GM21526 (cell line): ENCODE data around the gene LCN6.
"Not testable (repeated sequence)": the region's sequence is repeated elsewhere in the genome, so short reads cannot be mapped to it uniquely, and the experiment has no call there.

Source experiments
- ATAC-seq: cut with Tn5 transposase; IDR thresholded peaks from one replicate; pipeline ENCODE4 v1.9.1; 2021; ENCODE audit warnings: moderate library complexity; ENCODE audit not compliant: unreplicated experiment, low FRiP score

LCN6 gene

DNA sequence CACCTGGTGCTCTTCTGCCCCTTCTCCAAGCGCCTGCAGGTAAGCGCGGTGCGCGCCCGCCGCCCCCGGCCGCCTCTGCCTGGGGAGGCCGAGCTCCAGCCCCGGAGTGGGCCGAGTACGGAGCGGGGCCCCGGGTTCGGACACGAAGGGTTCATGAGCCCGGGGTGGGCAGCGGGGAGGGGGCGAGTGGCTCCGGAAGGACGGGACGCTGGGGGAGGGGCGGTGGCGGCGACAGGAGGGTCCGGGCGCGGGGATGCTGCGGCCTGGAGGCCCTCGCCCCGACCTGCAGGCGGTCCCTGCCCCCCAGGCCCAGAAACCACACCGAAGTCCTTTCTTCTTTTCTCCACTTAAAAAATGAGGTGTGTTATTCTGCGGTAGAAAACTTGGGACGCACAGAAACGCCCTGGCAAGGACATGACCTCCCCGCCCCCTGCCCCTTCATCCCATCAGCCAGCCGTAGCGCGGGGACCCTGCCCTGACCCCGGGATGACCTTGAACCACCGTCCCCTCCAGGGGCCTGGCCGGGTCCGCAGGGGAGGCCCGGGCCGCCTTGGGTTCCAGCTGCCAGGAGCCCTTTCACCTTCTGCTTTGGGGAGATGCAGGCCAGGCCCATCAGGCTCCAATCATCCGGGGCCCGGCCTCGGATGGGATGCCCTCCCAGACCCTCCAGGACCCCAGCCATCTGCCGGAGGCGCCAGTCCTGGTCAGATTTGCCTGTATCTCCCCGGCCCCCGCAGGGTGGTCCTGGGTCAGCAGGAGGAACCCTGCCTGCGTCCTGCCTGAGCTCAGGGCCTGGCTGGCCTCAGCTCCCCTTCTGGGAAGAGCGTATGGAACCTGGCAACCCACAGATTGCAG is 35.4 kb downstream of the LCN6 start:
- no peak for ATAC-seq

DNA sequence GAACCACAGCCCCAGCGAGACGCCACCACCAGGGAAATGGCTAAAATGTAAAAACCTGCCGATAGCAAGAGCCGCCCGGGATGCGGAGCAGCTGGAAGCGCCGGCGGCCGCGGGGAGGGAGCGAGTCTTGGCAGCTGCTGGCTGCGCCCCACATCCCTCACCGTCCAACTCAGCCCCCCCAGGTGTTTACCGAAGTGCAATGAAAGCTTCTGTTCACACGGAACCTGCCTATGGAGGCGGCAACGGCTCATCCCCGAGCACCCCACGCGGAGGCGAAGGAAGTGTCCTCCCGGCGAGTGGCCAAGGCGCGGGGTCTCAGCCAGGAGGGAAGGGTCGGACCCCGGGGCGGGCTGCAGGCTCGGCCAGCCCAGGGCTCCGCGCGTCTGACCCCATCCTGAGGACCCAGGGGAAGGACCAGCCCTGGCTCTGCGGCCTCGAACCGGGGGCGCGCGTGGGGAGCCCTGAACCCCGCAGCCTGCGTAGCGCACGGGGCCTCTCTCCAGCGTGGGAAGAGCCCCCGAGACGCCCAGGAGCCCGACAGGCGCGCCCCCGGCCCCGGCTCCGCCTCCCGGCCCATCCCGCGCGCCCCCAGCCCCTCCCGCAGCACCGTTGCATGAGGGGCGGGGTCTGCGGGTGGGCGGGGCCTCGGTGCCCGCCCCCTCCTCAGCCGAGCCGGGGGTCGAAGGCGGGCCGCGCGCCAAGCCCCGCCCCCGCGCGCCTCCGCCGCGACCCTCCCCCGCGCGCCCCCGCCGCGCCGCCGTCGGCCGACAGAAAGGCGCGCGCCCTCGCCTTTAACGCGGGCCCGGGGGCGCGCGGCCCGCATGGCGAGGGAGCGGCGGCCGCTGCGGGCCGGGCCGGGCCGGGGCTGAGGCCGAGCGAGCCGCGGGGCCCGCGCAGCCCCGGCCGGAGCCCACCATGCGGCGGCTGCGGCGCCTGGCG is 36.3 kb downstream of the LCN6 start, which contains the start of gene DIPK1B:
Gene DIPK1B, plus strand, starts transcription at position 822 of the 939 bp plus-strand sequence. Its CDS starts 94 bp downstream, at position 916.
- ATAC-seq = no peak

DNA sequence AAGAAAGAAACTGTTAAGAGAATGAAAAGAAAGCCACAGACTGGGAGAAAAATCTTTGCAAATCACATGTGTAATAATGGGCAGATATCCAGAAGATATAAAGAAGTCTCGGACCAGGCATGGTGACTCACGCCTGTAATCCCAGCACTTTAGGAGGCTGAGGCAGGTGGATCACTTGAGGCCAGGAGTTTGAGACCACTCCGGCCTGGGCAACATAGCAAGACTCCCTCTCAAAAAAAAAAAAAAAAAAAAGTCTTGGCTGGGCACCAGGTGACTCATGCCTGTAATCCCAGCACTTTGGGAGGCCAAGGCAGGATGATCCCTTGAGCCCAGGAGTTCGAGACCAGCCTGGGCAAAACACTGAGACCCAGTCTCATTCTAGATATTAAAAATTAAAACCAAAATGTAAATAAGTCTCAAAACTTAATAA is 37.1 kb downstream of the LCN6 start:
- ATAC-seq = not testable (repeated sequence)

DNA sequence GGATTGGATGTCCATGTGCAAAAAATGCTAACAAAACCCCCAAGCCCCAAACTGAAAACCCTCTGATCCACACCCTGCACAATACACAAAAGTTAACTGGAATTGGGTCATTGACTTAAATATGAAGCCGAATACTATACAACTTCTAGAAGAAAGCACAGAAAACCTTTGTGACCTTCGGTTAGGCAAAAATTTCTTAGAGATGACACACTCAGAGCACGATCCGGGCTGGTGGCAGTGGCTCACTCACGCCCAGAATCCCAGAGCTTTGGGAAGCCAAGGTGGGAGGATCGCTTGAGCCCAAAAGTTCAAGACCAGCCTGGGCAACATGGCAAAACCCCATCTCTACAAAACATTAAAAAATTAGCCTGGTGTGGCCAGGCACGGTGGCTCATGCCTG is 37.8 kb downstream of the LCN6 start:
- ATAC-seq = no peak

DNA sequence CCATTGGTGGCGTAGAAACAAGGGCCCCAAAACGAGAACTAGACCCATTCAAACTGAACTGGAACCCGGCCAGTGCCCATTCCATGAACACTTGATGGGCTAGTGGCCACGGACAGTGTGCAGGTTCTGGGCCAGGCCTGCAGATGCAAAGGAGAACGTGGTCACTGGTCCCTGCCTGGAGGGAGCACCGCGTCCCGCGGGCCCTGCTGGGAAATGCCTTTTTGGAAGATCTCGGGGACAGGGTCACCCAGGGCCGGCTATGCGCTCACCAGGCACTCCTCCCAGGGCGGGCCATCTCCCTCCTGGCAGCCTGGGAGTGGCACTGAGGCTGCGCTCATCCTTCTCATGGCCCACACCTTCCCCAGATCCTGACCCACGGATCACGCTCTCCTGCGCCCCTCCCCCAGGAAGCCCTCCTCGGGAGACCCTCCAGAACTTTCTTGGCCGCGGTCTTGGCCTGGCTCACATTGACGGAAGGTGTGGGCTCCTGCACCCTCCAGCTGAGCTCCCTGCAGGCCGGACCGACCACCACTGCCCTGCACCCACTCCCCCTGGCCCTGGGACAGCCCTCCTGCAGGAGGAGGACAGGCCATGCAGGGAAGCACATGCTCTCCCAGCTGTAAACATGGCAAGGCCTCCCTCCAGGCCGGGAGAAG is 38.7 kb downstream of the LCN6 start:
- ATAC-seq = no peak

DNA sequence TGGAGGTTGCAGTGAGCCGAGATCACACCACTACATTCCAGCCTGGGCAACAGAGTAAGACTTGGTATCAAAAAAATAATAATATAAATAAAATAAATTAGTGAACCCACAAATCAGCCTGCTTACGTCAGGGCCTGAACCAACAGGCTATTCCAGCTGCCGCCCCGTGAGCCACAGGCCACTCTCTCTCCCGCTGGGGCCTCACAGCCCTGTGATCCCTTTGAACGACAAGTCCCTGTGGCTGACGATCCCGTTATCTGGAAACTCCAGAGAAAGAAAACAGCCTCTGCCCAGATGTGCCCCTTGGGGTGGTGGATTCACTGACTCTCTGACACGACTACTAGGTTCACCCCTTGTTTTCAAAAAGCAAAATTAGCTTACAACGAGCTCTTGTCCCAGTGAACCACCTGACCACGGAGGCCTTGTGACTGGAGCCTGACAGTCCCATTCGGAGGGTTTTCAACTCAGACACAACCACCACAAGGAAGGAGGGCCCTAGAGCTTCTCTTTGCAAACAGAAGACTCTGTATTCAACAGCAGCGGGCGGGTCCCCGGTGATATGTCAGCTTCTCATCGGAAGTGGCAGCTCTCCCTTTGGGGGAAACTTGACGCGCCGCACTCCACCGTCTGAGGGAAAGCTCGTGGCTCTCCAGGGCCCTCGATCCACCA is 40.3 kb downstream of the LCN6 start:
- ATAC-seq = no peak

DNA sequence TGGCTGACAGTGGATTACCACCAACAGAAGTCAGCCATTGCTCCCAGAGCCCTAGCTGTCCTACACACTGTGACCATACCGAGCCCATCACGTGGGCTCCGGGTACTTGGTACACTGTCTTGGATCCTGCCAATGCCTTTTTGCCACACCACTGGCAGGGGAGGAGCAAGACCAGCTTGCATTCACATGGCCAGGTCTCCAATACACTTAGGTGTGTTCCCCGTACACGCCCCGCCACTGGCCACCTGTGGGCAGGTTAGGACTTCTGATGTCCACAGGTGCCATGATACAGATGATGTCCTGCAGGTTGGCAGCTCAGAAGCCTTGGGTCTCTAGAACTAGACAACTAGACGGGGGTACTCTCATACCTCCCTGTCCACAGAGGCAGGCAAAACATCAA is 41.3 kb downstream of the LCN6 start:
- no peak for ATAC-seq

DNA sequence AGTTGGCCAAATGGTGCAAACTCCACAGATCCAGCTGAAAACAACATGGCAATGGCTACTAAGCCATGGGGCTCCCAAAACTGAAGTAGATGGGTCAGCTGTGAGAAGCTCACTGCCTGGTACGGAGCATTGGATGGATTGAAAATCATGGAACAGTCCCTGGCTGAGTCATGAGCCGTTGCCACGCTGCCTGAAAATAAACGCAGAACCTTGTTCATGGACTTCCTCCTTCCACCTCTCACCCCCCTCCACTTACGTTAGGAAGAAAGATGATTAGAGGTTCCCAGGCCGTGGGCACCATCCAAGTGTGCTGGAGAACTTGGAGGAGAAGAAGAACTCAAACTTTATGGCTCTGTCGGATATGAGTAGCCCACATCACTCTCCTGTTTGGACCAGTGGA is 42.8 kb downstream of the LCN6 start:
- no peak for ATAC-seq

DNA sequence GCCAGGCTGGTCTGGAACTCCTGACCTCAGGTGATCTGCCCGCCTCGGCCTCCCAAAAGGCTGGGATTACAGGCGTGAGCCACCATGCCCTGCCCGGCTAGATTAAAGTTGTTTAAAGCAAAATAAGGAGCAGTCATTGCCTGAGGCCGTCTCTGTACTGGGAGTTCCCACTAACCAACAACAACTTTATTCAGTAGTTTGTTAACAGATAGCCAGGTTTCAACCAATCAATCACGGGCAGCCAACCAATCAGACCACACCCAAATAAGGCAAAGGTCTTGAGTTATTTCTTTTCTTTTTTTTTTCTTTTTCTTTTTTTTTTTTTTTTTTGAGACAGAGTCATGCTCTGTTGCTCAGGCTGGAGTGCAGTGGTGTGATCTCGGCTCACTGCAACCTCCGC is 43.6 kb downstream of the LCN6 start:
- ATAC-seq = not testable (repeated sequence)

DNA sequence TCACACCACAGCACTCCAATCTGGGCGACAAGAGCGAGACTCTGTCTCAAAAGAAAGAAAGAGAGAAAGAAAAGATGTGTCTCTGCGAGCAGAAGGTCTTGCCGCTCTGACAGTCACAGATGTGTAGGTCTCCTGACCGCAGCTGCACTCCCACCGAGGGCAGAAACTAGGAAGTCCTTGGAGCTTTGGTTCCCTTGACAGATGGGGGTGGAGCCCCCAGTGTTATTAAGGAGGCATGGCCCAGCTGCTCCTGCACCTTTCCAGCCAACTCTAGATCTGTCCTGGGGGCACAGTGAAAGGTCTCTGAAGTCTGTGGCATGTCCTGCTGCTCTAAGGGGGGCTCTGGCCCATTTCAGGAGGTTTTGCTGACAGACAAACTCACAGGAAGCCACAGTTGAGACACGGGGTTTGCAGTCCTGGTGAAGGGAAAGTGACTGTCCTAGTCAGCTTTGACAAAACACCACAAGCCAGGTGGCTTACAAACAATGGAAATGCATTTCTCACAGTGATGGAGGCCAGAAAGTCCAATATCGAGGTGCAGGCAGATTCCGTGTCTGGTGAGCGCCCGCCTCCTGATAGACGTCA is 45.0 kb downstream of the LCN6 start:
- no peak for ATAC-seq

DNA sequence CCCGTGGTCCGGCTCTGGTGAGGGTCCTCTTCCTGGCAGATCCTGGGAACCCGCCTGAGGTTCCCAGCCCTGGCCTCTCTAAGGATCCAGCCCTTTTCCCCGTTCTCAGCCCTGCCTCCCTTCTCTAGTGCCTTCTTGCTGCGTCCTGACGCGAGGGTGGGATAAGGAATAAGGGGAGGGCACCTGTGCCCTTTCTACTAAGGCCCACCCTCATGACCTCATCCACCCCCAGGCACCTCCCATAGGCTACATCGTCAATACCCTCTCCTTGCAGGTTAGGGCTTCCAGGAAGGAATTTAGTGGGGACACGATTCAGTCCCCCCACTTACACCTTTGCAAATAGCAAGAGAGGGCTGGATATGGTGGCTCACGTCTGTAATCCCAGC is 46.7 kb downstream of the LCN6 start:
- ATAC-seq = no peak

DNA sequence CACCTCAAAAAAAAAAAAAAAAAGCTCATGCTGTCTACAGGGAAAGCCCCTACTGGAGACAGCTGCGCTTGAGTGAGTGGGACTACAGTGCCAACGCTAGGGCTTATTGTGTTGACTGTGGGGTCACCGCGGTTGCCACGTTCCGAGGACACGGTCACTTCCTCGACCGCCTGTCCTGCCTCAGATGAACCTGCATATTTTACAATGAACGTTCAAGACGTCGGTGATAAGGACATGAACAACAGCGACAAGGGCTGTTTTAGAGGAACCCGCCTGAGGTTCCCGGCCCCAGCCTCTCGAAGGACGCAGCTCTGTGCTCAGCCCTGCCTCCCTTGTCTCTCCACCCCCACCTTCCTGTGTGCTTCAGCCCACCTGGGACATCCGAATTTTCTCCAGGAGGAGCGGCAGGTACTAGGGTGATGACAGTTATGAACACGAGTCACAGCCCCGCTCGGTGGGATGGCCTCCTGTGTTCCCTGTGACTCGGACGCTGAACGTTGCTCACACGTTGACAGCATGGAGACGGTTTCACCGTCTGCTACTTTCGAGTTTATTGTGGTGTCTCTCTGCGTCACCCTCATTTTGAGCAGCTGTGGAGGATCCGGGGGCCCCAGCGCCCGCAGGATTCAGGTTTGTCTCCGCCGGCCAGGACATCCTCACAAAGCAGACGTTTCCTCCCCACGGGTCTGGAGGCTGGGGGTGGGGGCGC is 47.2 kb downstream of the LCN6 start:
- peak; percentile 65 for ATAC-seq

DNA sequence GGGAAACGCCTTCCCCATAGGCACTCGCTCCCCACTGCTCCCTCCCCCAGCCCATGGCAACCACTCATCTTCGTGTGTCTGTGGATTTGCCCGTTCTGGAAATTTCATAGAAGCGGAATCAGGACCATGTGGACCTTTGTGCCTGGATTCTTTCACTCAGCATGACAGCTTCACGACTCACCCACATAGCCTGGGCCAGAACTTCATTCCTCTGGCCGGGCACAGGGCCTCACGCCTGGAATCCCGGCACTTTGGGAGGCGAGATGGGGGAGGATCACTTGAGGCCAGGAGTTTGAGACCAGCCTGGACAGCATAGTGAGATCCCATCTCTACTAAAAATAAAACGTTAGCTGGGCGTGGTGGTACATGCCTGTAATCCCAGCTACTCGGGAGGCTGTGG is 48.0 kb downstream of the LCN6 start:
- no peak for ATAC-seq

DNA sequence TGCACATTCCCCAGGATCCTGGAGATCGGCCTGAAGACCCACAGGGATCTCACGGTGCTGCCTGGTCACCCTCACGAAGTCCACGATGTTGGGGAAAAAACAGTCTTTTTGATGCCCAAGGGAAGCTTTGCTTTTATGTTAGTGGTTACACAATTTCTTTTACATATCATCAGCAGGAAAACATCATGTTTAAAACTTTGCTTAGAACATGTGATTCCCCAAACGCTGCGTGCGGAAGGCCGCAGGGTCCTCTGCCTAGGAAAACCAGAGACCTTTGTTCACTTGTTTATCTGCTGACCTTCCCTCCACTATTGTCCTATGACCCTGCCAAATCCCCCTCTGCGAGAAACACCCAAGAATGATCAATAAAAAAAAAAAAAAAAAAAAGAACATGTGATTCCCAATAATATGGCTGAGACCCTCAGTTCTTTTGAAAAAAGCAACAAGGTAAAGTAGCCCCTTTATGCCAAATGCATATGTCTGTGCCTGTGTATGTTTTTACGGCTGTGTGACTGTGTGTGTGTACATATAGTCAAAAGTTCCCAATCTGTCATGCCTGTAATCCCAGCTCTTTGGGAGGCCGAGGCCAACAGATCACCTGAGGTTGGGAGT is 49.6 kb downstream of the LCN6 start:
- no peak for ATAC-seq

DNA sequence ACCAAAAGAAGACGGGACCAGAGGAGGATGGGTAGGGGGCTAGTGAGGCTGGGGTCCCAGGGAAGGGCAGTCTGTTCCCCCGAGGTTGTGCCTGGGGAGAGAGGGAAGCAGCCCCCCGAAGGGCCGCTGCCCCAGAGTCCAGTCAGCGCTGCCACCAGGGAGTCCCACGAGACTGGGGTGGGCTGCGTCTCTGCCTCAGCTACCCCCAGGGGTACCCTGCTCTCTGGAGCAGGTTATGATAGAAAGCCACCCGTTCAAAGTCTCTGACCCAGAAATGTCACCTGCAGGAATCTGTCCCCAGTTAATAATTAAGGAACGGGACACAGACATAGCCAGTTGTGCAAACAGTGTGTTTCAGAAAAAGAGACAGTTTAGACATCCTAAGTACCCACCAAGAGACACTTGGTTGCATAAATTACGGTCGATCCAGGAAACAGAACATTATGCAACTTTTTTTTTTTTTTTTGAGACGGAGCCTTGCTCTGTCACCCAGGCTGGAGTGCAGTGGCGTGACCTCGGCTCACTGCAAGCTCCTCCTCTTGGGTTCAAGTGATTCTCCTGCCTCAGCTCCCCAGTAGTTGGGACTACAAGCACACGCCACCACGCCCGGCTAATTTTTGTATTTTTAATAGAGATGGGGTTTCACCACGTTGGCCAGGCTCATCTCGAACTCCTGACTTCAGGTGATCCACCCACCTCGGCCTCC is 50.4 kb downstream of the LCN6 start:
- no peak for ATAC-seq

DNA sequence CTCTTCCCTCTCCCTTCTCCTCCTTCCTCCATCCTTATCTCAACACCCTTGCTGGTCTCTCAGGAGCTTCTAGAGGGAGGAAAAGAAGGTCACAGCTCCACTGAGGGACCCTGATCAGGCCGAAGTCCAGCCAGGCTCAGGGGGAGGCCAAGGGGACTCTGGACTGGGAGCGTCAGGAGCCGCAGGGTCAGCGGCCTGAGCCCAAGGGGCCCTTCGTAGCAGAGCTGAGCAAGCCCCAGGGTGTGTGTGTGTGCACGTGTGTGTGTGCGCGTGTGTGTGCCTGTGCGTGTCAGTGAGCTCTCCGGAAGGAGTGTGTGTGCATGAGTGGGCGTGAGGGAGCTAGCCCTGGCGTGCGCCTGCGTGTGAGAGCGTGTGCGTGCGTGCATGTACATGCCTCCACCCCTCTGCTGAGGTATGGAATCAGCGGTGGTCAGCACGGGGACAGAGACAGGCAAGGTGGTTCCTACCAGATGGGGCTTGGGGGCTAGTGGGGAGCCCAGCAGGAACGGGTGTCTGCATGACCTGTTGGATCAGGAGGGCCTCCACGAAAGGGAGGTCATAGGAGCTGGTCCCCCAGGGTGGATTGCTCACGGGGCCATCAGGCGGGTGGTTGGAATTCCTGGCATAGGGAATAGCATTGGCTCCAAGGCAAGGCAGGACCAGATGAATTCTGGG is 51.0 kb downstream of the LCN6 start:
- no peak for ATAC-seq

DNA sequence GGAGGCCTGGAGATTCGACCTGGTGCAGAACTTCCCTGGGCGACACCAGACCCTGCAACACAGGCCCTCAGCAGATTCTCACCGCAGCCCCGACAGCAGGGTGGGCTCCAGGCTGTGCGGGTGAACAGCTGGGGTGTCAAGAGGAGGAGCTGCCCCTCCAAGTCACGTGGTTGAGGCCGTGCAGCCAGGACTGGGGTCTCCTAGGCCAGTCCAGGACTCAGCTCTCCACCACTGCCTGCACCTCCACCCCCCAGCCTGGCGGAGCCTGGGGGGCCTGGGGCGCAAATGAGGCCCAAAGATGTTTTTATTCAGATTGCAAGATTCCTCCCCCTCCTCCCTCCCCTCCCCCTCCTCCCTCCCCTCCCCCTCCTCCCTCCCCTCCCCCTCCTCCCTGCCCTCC is 51.8 kb downstream of the LCN6 start:
- ATAC-seq = no peak

DNA sequence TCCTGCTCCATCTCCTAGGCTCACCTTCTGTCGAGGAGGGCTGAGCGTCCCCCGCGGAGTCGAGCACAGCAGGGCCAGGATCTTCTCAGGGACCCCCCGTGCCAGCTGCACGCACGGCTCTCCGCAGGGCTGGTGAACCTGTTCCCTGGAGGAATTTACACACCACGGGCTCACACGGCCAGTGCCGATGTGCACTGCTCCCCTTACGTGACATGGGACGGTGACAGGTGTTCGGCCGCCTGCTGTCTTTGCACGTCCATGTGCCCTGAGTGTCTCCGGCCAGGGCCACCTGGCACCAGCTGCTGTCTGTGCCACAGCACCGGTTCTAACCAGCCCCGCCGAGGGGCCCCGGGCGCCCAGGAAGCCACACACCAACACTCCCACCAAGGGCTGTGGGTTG is 52.4 kb downstream of the LCN6 start:
- no peak for ATAC-seq
